Keratinocyte (primary cell): ENCODE results near the gene COG3. TPM values are rescaled to one million over a fixed set of nuclear protein-coding genes. Genes with fewer than 3 reads are reported as not detected.
A peak's percentile ranks its signal among the peaks of the same experiment; 100 is the strongest.

Source experiments
- DNase-seq: peaks from one replicate; pipeline ENCODE4 v3.0.0-alpha.2; 2011; ENCODE audit warnings: low read depth, missing footprints, low spot score
- FAIRE-seq: peaks from 2 replicates; lab custom pipeline; 2011; peaks lifted over from hg19 to GRCh38; lab: Jason Lieb, UNC
- H2AFZ ChIP-seq: 2 replicates; pipeline ENCODE4 v1.6.0; 2012; ENCODE audit warnings: low read length, control low read depth, inconsistent platforms; ENCODE audit not compliant: control insufficient read depth
- H3K27ac ChIP-seq: 2 replicates; pipeline ENCODE4 v1.5.1; 2011; ENCODE audit warnings: low read length; ENCODE audit not compliant: control insufficient read depth, insufficient read depth
- H3K27me3 ChIP-seq: 3 replicates; pipeline ENCODE4 v1.6.0; 2011; ENCODE audit warnings: low read length; ENCODE audit not compliant: control insufficient read depth, insufficient read depth; ENCODE audit errors: extremely low read depth
- H3K36me3 ChIP-seq, 2 experiments: 2 replicates in 1 of 2; 3 replicates in 1 of 2; pipeline ENCODE4 v1.5.1; 2011; ENCODE audit warnings: low read length in 2 of 2, mild to moderate bottlenecking in 1 of 2; ENCODE audit not compliant: control insufficient read depth in 2 of 2, insufficient read depth in 2 of 2; ENCODE audit errors: extremely low read depth in 1 of 2
- H3K4me1 ChIP-seq: 3 replicates; pipeline ENCODE4 v1.5.1; 2011; ENCODE audit warnings: low read length; ENCODE audit not compliant: control insufficient read depth, insufficient read depth; ENCODE audit errors: extremely low read depth
- H3K4me2 ChIP-seq: 3 replicates; pipeline ENCODE4 v1.6.0; 2011; ENCODE audit warnings: low read depth, low read length; ENCODE audit not compliant: control insufficient read depth, insufficient read depth; ENCODE audit errors: extremely low read depth
- H3K4me3 ChIP-seq, 3 experiments: fragments of 200-600 bp in 1 of 3; sonication (generic) in 1 of 3; 2 replicates in 2 of 3; 3 replicates in 1 of 3; pipeline ENCODE4 v1.5.1; 2011 to 2016; ENCODE audit warnings: low read length in 3 of 3, mild to moderate bottlenecking in 3 of 3, control low read depth in 2 of 3, inconsistent platforms in 1 of 3, low read depth in 1 of 3, mixed read lengths in 1 of 3, mixed run types in 1 of 3, moderate library complexity in 1 of 3; ENCODE audit not compliant: control insufficient read depth in 2 of 3, insufficient read depth in 2 of 3; ENCODE audit errors: extremely low read depth in 1 of 3
- H3K79me2 ChIP-seq: 2 replicates; pipeline ENCODE4 v1.6.0; 2012; ENCODE audit warnings: low read length; ENCODE audit not compliant: control insufficient read depth, insufficient read depth
- H3K9ac ChIP-seq: 3 replicates; pipeline ENCODE4 v1.6.0; 2011; ENCODE audit warnings: low read length; ENCODE audit not compliant: control insufficient read depth, insufficient read depth; ENCODE audit errors: extremely low read depth
- H3K9me1 ChIP-seq: 3 replicates; pipeline ENCODE4 v1.6.0; 2011; ENCODE audit warnings: low read length; ENCODE audit not compliant: control insufficient read depth, insufficient read depth; ENCODE audit errors: extremely low read depth
- H3K9me3 ChIP-seq: 2 replicates; pipeline ENCODE4 v1.5.1; 2012; ENCODE audit warnings: low read depth, low read length; ENCODE audit not compliant: control insufficient read depth
- H4K20me1 ChIP-seq: 3 replicates; pipeline ENCODE4 v1.6.0; 2011; ENCODE audit warnings: low read length; ENCODE audit not compliant: control insufficient read depth, insufficient read depth; ENCODE audit errors: extremely low read depth
- CTCF ChIP-seq, 3 experiments: IDR thresholded peaks in 1 of 3; conservative IDR thresholded peaks in 1 of 3; optimal IDR thresholded peaks in 1 of 3; 2 replicates in 2 of 3; 3 replicates in 1 of 3; pipeline versions ENCODE3 to v1.5.1; 2011; ENCODE audit warnings: low read length in 3 of 3, mild to moderate bottlenecking in 3 of 3, moderate library complexity in 2 of 3, control low read depth in 1 of 3, inconsistent platforms in 1 of 3; ENCODE audit not compliant: insufficient read depth in 2 of 3; ENCODE audit errors: extremely low read depth in 1 of 3
- EZH2 ChIP-seq: IDR thresholded peaks from one replicate; pipeline ENCODE4 v1.6.1; 2012; ENCODE audit warnings: inconsistent platforms, mild to moderate bottlenecking, low read length, moderate library complexity
- dilution Hi-C: fragments of 300-500 bp; cut with MboI; formaldehyde crosslinking; loops from one replicate; pipeline ENCODE4 v1.7.0; 2020; ENCODE audit warnings: low sequenced_read_pairs; ENCODE audit not compliant: extremely low pct_ligation_motif_present
- polyA plus RNA-seq, 5 experiments: library from polyadenylated mRNA; depleted of rRNA in 3 of 5; stranded (reverse) in 3 of 5; stranded (forward) in 1 of 5; unstranded in 1 of 5; fragments of >200 nt; gene quantifications; 1 replicate in 1 of 5; 2 replicates in 3 of 5; 3 replicates in 1 of 5; pipeline versions ENCODE4 v1.2.1 to v1.2.3, GENCODE V29; 2011 to 2012; ENCODE audit warnings: missing spikeins in 2 of 5, low read depth in 1 of 5, low replicate concordance in 1 of 5

The COG3 gene
- polyA plus RNA-seq, 1 donor (not counting 4 experiments of a cell fraction or from before 2014, with no cell fraction given) = 31.0 TPM

- H4K20me1 ChIP-seq = no peaks in the 10 kb centered on the region
- DNase-seq (no peak), FAIRE-seq (no peak)
- H3K9me3 ChIP-seq = no peaks in the 10 kb centered on the region
- no peaks in the 10 kb centered on the region for H3K27me3 ChIP-seq
- H3K4me2 ChIP-seq = no peak overlapping the region
- no peak overlapping the region for H3K27ac ChIP-seq
- H2AFZ ChIP-seq = no peak overlapping the region
- peaks cover 1% of the 10 kb centered on the region for H3K79me2 ChIP-seq
- dilution Hi-C loops = no loop called here
- no peak for TF ChIP-seq CTCF (optimal IDR thresholded peaks at IDR 0.05 in 1 of 3, IDR thresholded peaks at IDR 0.05 in 1 of 3, conservative IDR thresholded peaks at IDR 0.05 in 1 of 3; ENCODE audit: extremely low read depth in 1 of 3, insufficient read depth in 2 of 3, low read length in 3 of 3)
- no peak for TF ChIP-seq EZH2
- H3K9me1 ChIP-seq = no peaks in the 10 kb centered on the region
- peaks cover 19 to 48% of the 10 kb centered on the region in 2 experiments for H3K36me3 ChIP-seq
- H3K4me3 ChIP-seq = no peak overlapping the region
- H3K4me1 ChIP-seq = peaks cover 28% of the 10 kb centered on the region
- H3K9ac ChIP-seq = no peak overlapping the region
Measured at GRCh38 chr13:45516757-45517156, 52.0 kb downstream of the COG3 start.

GRCh38 chr13:45518525-45519245 lies 53.9 kb downstream of the COG3 start:
- Histone ChIP-seq H3K9me3 (no peaks in the 10 kb centered on the region), H3K4me3 (no peak overlapping the region), H3K27me3 (no peaks in the 10 kb centered on the region), H3K9me1 (no peaks in the 10 kb centered on the region), H3K9ac (no peak overlapping the region), H3K36me3 (peaks cover 14 to 42% of the 10 kb centered on the region in 2 experiments), H4K20me1 (no peaks in the 10 kb centered on the region), H3K4me1 (peaks cover 21% of the 10 kb centered on the region), H2AFZ (no peak overlapping the region), H3K4me2 (no peak overlapping the region), H3K79me2 (peaks cover 1% of the 10 kb centered on the region), H3K27ac (peak overlapping the region; percentile 22)
- FAIRE-seq = peak; percentile 92
- no peak for TF ChIP-seq EZH2
- TF ChIP-seq CTCF (optimal IDR thresholded peaks at IDR 0.05 in 1 of 3, IDR thresholded peaks at IDR 0.05 in 1 of 3, conservative IDR thresholded peaks at IDR 0.05 in 1 of 3; ENCODE audit: extremely low read depth in 1 of 3, insufficient read depth in 2 of 3, low read length in 3 of 3) = no peak
- DNase-seq = peak; percentile 25
- dilution Hi-C loops = no loop called here
